Bronchial epithelial cell (primary cell): ENCODE results near the gene GRK4. TPM values are rescaled to one million over a fixed set of nuclear protein-coding genes. Genes with fewer than 3 reads are reported as not detected.

Source experiments
- DNase-seq: peaks from one replicate; pipeline ENCODE4 v3.0.0-alpha.2; 2010; ENCODE audit warnings: low read depth
- FAIRE-seq: peaks from 2 replicates; lab custom pipeline; 2011; peaks lifted over from hg19 to GRCh38; lab: Jason Lieb, UNC
- H3K27me3 ChIP-seq: 2 replicates; pipeline ENCODE4 v1.5.1; 2011; ENCODE audit warnings: low read length; ENCODE audit not compliant: control insufficient read depth, insufficient read depth
- H3K36me3 ChIP-seq: 2 replicates; pipeline ENCODE4 v1.5.1; 2011; ENCODE audit warnings: low read length; ENCODE audit not compliant: control insufficient read depth, insufficient read depth
- H3K4me3 ChIP-seq: 2 replicates; pipeline ENCODE4 v1.5.1; 2011; ENCODE audit warnings: mild to moderate bottlenecking, low read depth, low read length, control low read depth
- total RNA-seq: library from RNA; depleted of rRNA; stranded (reverse); fragments of >200 nt; gene quantifications from 2 replicates; pipeline ENCODE4 v1.2.1, GENCODE V29; 2014
- TF ChIP-seq, protein P1 (sequence below): IDR thresholded peaks from 2 replicates; pipeline ENCODE4 v1.5.1; 2011; ENCODE audit warnings: mild to moderate bottlenecking, moderate library complexity, low read length, control low read depth, inconsistent platforms; ENCODE audit not compliant: insufficient read depth, severe bottlenecking

The GRK4 gene
- total RNA-seq, 1 donor from 2014 or later: 3.7 TPM

DNA sequence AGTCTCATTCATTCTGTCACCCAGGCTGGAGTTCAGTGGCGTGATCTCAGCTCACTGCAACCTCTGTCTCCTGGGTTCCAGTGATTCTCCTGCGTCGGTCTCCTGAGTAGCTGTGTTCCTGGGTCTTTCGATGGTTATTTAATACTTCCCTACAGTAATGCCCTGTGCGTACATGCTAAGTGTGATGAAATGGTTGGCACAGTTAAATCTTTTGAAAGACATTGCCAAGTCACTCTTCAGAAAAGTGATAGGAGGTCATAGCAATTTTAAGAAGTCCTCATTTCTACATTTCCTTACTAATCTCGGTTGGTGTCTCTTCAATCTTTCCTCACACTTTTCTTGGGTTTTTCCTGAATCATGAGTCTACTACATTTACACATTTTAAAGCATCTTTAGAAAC, 96.6 kb downstream of the GRK4 start:
- TF ChIP-seq, protein P1, sequence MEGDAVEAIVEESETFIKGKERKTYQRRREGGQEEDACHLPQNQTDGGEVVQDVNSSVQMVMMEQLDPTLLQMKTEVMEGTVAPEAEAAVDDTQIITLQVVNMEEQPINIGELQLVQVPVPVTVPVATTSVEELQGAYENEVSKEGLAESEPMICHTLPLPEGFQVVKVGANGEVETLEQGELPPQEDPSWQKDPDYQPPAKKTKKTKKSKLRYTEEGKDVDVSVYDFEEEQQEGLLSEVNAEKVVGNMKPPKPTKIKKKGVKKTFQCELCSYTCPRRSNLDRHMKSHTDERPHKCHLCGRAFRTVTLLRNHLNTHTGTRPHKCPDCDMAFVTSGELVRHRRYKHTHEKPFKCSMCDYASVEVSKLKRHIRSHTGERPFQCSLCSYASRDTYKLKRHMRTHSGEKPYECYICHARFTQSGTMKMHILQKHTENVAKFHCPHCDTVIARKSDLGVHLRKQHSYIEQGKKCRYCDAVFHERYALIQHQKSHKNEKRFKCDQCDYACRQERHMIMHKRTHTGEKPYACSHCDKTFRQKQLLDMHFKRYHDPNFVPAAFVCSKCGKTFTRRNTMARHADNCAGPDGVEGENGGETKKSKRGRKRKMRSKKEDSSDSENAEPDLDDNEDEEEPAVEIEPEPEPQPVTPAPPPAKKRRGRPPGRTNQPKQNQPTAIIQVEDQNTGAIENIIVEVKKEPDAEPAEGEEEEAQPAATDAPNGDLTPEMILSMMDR: no peak
- no peaks in the 10 kb centered on the region for H3K36me3 ChIP-seq
- H3K27me3 ChIP-seq: no peaks in the 10 kb centered on the region
- DNase-seq (no peak), FAIRE-seq (no peak)
- H3K4me3 ChIP-seq: no peak overlapping the region

DNA sequence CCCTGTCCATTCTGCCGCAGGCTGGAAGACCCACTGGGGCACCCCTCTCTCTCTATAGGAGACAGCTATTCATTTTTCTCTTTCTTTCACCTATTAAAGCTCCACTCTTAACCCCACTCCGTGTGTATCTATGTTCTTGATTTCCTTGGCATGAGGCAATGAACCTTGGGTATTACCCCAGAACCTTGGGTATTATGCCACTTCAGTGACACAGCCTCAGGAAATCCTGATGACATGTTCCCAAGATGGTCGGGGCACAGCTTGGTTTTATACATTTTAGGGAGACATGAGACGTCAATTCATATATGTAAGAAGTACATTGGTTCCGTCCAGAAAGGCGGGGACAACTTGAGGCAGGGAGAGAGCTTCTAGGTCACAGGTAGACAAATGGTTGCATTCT, 97.6 kb downstream of the GRK4 start:
- Histone ChIP-seq H3K27me3 (no peaks in the 10 kb centered on the region), H3K36me3 (no peaks in the 10 kb centered on the region), H3K4me3 (no peak overlapping the region)
- no peak for FAIRE-seq
- TF ChIP-seq, protein P1: no peak
- no peak for DNase-seq

DNA sequence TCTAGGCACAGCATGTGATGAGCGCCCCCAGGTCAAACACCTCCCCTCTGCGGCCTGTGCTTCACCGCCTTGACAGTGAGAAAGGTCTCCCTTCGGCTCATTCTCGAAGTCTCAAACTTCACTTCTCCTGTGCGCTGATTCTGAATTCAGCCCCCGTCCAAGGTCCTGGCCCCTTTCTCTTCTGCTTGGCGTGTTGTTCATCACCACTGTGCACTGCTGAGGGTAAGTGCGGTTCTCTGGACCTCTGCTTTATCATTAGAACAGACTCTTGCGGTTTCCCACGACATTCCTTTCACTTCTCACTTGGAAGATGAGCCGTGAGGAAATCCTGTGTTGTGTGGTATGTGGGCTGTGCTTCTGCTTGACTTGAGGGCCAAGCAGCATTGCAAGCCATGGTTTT, 99.1 kb downstream of the GRK4 start:
- TF ChIP-seq, protein P1: no peak
- H3K27me3 ChIP-seq: peaks cover 2% of the 10 kb centered on the region
- no peaks in the 10 kb centered on the region for H3K36me3 ChIP-seq
- H3K4me3 ChIP-seq: no peak overlapping the region
- no peak for DNase-seq
- FAIRE-seq: no peak

DNA sequence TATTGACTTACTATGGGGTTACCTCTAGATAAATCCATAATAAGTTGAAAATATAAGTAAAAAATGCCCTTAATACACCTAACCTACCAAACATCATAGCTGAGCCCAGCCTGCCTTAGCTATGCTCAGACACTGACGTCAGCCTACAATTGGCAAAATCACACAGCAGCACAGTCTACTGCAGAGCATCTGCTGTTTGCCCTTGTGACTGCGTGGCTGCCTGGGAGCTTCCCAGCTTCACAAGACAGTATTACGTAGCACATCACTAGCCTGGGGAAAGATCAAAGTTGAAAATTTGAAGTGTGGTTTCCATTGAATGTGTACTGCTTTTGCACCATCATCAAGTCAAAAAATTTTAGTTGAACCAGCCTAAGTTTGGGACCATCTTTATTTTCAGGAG, 102.2 kb downstream of the GRK4 start:
- H3K27me3 ChIP-seq: peaks cover 2% of the 10 kb centered on the region
- TF ChIP-seq, protein P1: no peak
- FAIRE-seq (no peak), DNase-seq (no peak)
- no peak overlapping the region for H3K4me3 ChIP-seq
- no peaks in the 10 kb centered on the region for H3K36me3 ChIP-seq

DNA sequence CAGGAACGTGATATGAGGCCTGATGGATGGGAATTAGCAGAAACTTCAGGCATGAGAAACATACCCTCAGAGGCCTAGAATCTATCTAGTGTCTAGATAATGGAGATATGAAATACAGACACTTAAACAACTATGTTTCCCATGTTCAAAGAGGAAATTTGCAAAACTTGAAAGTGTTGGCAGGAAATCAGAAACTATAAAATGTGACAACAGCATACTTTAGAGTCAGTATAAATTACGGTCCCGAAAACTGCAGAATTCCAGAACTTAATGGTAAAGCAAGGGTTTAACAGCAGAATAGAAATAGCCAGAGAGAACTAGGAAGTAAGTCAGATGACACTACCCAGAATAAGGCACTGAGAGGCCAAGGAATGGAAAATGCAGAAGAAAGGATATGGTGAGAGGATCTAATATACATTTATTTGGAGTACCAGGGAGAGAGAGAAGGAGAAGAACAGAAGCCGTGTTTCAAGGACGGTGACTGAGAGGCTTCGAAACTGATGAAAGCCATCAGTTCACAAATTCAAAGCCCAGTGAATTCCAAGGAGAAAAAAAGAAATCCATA, 103.5 kb downstream of the GRK4 start:
- Histone ChIP-seq H3K4me3 (no peak overlapping the region), H3K36me3 (no peaks in the 10 kb centered on the region), H3K27me3 (peaks cover 2% of the 10 kb centered on the region)
- TF ChIP-seq, protein P1: no peak
- no peak for FAIRE-seq
- no peak for DNase-seq

DNA sequence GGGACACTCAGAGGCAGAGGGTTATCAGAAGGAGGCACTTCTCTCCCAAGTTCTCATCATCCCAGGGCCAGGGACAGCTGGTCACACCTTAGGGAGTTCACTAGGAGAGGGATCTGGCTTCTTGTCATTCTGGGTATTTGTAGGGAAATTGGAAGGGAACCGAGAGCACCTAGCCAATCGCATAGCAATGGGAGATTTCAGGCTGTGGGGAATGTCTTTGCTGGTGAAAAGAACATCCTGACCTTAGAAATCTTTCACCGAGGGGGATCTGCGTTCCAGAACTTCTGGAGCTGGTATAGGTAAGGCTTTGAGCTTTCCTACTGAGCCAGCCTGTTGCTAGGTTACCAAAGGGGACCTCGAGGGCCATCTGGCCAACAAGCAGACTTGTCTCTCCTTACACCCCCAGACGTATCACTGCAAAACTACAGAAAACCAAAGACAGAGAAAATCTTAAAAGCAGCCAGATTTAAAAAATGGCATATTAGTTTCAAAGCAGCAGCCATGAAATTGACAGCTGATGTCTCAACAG, 104.2 kb downstream of the GRK4 start:
- H3K36me3 ChIP-seq: no peaks in the 10 kb centered on the region
- TF ChIP-seq, protein P1: no peak
- FAIRE-seq (no peak), DNase-seq (no peak)
- H3K27me3 ChIP-seq: peaks cover 2% of the 10 kb centered on the region
- no peak overlapping the region for H3K4me3 ChIP-seq
